ENCODE measurements around the gene ATAD3C. TPM values are rescaled to one million over a fixed set of nuclear protein-coding genes. Genes with fewer than 3 reads are reported as not detected.
"Not testable (repeated sequence)": the region's sequence is repeated elsewhere in the genome, so short reads cannot be mapped to it uniquely, and the experiment has no call there.

The ATAD3C gene
- total RNA-seq, 2 experiments from 2014 or later: 1.0 to 1.4 TPM

DNA sequence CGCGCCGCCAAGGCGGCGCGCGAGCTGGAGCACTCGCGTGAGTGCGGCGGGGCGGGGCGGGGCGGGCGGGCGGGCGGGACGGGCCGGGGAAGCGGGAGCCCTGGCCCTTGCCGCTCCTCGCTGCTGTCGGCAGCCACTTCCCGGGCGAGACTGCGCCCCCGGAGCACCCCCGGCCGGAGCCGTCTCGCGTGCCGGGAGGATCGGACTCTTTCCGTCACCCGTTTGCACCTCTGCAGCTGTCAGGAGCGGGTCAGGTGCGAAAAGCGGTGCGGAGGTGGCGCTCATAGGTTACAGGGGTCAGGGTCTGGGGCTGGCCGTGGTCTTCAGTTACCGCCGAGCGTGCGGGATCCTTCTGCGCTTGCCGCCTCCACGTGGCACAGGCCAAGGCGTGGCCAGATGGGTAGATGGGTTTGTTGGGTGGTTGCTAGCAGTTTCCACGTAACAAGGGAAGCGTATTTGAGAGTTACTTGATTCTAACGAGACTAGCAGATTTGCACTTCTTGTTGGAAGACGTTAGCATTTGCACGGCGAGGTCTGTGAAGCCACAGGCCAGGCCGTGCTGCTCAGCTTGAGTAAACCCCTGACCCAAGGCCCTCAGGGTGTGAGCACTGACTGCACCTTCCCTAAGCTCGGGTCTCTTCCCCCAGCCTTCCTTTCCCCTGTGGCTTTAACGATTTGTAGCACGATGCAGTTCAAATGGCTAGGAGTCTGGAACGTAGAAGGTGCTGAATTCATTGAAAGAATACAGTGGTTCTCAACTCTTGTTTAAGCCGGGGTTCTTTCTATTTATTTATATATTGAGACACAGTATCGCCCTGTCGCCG, 22.8 kb downstream of the ATAD3C start:
- Mint-ChIP-seq H3K4me3 (peak overlapping the region; percentile 76), H3K4me1 (ENCODE audit: low read depth) (peaks cover 27% of the 10 kb centered on the region), H3K27ac (peak overlapping the region; percentile 81)
- POLR2A ChIA-PET; H3K27me3 Mint-ChIP-seq (ENCODE audit: low read depth); H3K36me3 Mint-ChIP-seq (ENCODE audit: low read depth); H3K9me3 Mint-ChIP-seq (ENCODE audit: insufficient read depth); CTCF ChIA-PET: not testable (repeated sequence)
- ATAC-seq: peak; percentile 56
- peak; percentile 38 for DNase-seq

DNA sequence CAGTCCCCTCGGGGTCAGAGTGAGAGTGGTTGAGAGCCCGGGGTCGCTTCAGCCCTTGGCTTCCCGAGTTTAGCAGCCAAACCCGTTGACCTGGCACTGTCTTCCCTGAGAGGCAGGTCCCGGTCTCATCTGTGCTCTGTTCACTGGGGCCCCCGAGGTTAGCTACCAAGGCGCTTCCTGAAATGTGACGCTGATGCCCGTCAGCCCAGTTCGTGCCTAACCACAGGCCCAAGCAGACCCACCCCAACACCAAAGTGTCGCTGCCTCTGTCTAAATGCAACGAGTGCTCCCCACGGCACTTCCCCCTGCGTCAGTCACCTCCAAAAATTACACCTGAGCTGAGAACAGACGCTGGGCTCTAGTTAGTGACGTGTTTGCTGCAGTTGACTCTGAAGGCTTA, 26.5 kb downstream of the ATAD3C start:
- CTCF ChIA-PET; DNase-seq; ATAC-seq; H3K4me3 Mint-ChIP-seq; H3K27ac Mint-ChIP-seq; H3K27me3 Mint-ChIP-seq (ENCODE audit: low read depth); POLR2A ChIA-PET; H3K9me3 Mint-ChIP-seq (ENCODE audit: insufficient read depth): not testable (repeated sequence)
- Mint-ChIP-seq H3K4me1 (ENCODE audit: low read depth) (peaks cover 14% of the 10 kb centered on the region), H3K36me3 (ENCODE audit: low read depth) (peaks cover 28% of the 10 kb centered on the region)

DNA sequence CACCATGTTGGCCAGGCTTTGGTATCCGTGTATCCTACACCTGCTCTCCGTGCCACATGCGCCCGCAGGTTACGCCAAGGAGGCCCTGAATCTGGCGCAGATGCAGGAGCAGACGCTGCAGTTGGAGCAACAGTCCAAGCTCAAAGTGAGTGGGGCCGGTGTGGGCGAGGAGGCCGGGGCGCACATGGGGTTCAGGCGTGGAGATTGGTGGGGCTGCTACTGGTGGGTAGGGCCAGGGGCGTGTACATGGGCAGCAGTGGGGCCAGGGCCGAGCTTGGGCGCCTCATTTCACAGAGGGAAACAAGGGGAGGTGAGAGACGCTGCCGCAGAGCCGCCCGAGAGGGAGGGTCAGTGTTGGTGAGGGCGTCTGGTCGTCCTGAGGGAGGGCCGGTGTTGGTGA, 27.7 kb downstream of the ATAD3C start:
- no peaks in the 10 kb centered on the region for H3K9me3 Mint-ChIP-seq (ENCODE audit: insufficient read depth)
- H3K4me1 Mint-ChIP-seq (ENCODE audit: low read depth): peaks cover 13% of the 10 kb centered on the region
- CTCF ChIA-PET: no interaction called here
- H3K36me3 Mint-ChIP-seq (ENCODE audit: low read depth): peaks cover 32% of the 10 kb centered on the region
- DNase-seq (no peak), ATAC-seq (no peak)
- POLR2A ChIA-PET: no interaction called here
- no peak overlapping the region for H3K4me3 Mint-ChIP-seq
- no peak overlapping the region for H3K27ac Mint-ChIP-seq
- no peaks in the 10 kb centered on the region for H3K27me3 Mint-ChIP-seq (ENCODE audit: low read depth)

DNA sequence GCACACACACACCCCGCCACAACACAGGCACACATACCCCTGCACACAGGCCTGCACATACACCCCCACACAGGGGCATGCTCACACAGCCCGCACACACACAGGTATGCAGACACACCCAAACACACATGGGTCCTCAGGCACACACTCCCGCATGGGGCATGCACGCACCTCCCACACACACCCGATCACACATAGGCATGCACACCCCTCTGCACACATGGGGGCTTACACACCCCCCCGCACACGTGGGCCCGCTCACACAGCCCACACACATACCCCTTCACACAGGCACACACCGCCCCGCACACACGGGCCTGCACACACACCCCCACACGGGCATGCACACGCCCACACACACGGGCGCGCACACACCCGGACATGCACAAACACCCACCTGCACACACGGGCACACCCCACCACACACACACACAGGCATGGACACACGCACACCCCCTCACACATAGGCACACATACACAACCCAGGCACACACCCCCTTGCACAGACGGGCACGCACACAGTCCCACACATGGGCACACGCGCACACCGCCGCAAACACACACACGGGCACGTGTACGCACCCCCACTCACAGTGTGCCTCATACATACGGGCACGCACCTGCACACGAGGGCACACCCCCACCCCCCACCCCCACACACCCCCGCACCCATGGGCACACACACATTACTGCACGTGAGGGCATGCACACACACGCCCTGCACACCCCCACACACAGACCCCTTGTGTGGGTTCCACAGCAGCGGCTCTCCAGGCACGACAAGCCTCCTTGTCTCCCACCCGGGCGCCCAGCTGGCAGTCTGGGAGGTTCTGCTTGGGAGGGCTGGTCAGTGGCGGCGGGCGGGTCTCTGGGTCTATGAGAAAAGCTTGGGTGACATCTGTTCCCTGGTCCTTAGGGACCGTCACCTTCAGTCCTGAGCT, 30.3 kb downstream of the ATAD3C start:
- POLR2A ChIA-PET: no interaction called here
- ATAC-seq: no peak
- no peak overlapping the region for H3K27ac Mint-ChIP-seq

DNA sequence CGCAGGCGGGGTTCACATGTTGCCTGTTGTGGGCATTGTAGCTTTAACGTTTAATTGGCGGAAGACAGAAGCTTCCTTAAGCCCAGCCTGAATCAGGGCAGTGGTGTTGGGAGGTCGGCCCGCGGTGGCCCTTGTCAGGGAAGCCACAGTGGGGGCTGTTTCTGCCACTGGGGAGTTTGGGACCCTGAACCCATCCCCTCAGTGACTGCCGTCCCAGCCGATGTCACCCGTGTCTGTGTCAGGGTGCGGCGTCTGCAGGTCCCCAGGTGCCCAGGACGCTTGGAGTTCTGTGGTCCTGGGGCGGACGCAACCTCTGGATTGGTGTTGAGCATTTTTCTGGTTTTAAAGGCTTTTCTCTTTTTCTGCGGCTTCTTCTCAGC, 31.0 kb downstream of the ATAD3C start:
- H3K27me3 Mint-ChIP-seq (ENCODE audit: low read depth); ATAC-seq; DNase-seq; H3K27ac Mint-ChIP-seq; CTCF ChIA-PET; H3K4me1 Mint-ChIP-seq (ENCODE audit: low read depth); H3K9me3 Mint-ChIP-seq (ENCODE audit: insufficient read depth); H3K4me3 Mint-ChIP-seq; POLR2A ChIA-PET: not testable (repeated sequence)
- H3K36me3 Mint-ChIP-seq (ENCODE audit: low read depth): peaks cover 44% of the 10 kb centered on the region

More for the DNA sequence above, 30.3 kb downstream of the ATAD3C start:
- DNase-seq: no peak
- Mint-ChIP-seq H3K9me3 (ENCODE audit: insufficient read depth) (no peaks in the 10 kb centered on the region), H3K36me3 (ENCODE audit: low read depth) (peaks cover 44% of the 10 kb centered on the region), H3K4me1 (ENCODE audit: low read depth) (peaks cover 1% of the 10 kb centered on the region), H3K4me3 (no peak overlapping the region), H3K27me3 (ENCODE audit: low read depth) (no peaks in the 10 kb centered on the region)
- CTCF ChIA-PET: no interaction called here

DNA sequence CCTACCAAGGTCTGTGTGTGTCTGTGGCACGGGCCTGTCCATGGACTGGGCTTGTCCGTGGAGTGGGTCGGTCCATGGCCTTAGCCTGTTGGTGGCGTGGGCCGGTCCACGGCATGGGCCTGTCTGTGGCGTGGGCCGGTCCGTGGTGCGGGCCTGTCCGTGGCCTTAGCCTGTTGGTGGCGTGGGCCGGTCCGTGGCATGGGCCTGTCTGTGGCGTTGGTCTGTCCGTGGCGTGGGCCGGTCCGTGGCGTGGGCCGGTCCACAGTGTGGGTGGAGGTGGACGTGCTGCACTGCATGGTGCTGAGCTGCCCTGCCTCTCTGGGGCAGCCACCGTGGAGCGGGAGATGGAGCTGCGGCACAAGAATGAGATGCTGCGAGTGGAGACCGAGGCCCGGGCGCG, 32.3 kb downstream of the ATAD3C start:
- H3K27me3 Mint-ChIP-seq (ENCODE audit: low read depth); H3K27ac Mint-ChIP-seq; H3K9me3 Mint-ChIP-seq (ENCODE audit: insufficient read depth); ATAC-seq; CTCF ChIA-PET; H3K4me3 Mint-ChIP-seq; H3K4me1 Mint-ChIP-seq (ENCODE audit: low read depth); POLR2A ChIA-PET; DNase-seq: not testable (repeated sequence)
- peaks cover 41% of the 10 kb centered on the region for H3K36me3 Mint-ChIP-seq (ENCODE audit: low read depth)

DNA sequence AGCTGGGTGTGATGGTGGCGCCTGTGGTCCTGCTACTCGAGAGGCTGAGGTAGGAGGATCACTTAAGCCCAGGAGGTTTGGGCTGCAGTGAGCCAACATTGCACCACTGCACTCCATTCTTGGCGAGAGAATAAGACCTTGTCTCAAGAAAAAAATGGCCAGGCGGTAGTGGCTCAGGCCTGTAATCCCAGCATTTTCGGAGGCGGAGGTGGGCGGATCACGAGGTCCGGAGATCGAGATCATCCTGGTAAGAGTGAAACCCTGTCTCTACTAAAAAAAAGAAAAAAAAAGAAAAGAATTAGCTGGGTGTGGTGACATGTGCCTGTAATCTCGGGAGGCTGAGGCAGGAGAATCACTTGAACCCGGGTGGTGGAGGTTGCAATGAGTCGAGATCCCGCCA, 33.4 kb downstream of the ATAD3C start:
- ChIA-PET CTCF (interaction anchor here (1.0 kb wide), 1 partner anchor 42 kb away, joined by 4 read pairs; no protein-coding TSS in a partner anchor), POLR2A (no interaction called here)
- Mint-ChIP-seq H3K9me3 (ENCODE audit: insufficient read depth) (no peaks in the 10 kb centered on the region), H3K27me3 (ENCODE audit: low read depth) (no peaks in the 10 kb centered on the region), H3K4me1 (ENCODE audit: low read depth) (no peaks in the 10 kb centered on the region), H3K36me3 (ENCODE audit: low read depth) (peaks cover 40% of the 10 kb centered on the region), H3K27ac (no peak overlapping the region), H3K4me3 (no peak overlapping the region)
- ATAC-seq: no peak
- no peak for DNase-seq

DNA sequence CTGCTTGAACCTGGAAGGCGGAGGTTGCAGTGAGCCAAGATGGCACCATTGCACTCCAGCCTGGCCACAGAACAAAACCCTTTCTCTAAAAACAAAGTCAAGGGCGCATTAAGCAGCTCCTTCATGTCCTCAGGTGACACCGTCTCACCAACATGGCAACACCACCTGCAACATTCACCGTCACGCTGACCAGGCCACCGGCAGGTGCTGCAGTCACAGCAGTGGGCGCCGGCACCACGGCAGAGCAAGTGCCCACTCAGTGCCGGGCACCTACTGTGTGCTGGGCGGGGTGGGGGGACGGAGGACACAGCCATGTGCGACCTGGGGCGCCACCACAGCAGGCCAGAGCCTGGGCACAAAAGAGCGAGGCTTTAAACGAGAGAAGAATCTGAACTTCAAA, 34.2 kb downstream of the ATAD3C start:
- peaks cover 45% of the 10 kb centered on the region for H3K36me3 Mint-ChIP-seq (ENCODE audit: low read depth)
- no peak overlapping the region for H3K27ac Mint-ChIP-seq
- H3K4me1 Mint-ChIP-seq (ENCODE audit: low read depth): no peaks in the 10 kb centered on the region
- no peak overlapping the region for H3K4me3 Mint-ChIP-seq
- ChIA-PET POLR2A (no interaction called here), CTCF (interaction anchor here (1.0 kb wide), 1 partner anchor 43 kb away, joined by 4 read pairs; no protein-coding TSS in a partner anchor)
- ATAC-seq: no peak
- no peak for DNase-seq
- H3K27me3 Mint-ChIP-seq (ENCODE audit: low read depth): no peaks in the 10 kb centered on the region
- no peaks in the 10 kb centered on the region for H3K9me3 Mint-ChIP-seq (ENCODE audit: insufficient read depth)

DNA sequence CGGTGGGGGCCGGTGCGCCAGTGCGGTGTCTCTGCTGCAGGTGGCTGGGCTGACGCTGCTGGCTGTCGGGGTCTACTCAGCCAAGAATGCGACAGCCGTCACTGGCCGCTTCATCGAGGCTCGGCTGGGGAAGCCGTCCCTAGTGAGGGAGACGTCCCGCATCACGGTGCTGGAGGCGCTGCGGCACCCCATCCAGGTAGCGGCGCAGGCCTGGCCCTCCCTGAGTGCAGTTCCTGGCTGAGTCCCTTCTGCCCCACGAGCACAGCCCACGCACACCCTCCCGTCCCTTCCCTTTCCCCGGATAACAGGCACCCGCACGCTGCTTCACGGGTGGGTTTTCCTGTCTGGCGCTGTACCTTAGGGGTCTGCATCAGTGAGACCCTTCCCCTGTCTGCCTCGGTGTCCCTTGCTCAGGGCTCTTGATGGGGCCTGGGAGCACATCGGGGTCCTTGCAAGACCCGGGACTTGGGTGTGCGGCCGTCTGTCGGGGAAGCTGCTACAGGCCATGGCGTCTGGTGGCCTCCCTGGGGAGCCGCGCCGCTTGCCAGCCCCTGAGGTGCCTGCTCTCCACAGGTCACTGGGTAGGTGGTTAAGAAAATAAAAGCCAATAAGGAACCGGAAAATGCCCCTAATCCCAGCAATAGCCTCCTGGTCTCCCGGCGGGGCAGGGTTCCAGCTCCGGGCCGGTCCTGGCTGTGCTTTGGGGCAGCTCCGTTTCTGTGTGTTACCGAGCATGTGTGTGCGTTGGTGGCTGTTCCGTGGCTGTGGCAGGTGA, 35.7 kb downstream of the ATAD3C start:
- H3K4me3 Mint-ChIP-seq; DNase-seq; H3K4me1 Mint-ChIP-seq (ENCODE audit: low read depth); H3K27me3 Mint-ChIP-seq (ENCODE audit: low read depth); ATAC-seq; H3K27ac Mint-ChIP-seq; CTCF ChIA-PET; POLR2A ChIA-PET; H3K9me3 Mint-ChIP-seq (ENCODE audit: insufficient read depth): not testable (repeated sequence)
- peaks cover 48% of the 10 kb centered on the region for H3K36me3 Mint-ChIP-seq (ENCODE audit: low read depth)

DNA sequence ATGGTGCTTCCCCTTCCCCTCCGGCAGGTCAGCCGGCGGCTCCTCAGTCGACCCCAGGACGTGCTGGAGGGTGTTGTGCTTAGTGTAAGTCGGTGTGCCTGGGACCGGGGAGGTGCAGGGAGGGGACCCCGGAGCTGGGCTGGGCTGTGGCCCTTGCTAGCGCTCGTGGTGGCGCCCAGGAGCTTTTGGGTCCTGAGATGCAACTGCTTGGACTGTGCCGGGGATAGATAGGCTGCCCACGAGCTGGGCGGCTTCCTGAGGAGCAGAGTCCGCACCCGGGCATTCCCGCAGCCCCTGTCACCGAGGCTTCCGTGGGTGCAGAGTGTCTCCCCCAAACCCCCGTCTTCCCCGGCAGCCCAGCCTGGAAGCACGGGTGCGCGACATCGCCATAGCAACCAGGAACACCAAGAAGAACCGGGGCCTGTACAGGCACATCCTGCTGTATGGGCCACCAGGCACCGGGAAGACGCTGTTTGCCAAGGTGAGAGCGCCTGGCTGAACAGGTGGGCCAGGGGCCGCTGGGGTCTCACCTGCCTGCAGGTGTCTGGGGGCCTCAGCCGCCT, 36.3 kb downstream of the ATAD3C start:
- POLR2A ChIA-PET, H3K27ac Mint-ChIP-seq: not testable (repeated sequence)

DNA sequence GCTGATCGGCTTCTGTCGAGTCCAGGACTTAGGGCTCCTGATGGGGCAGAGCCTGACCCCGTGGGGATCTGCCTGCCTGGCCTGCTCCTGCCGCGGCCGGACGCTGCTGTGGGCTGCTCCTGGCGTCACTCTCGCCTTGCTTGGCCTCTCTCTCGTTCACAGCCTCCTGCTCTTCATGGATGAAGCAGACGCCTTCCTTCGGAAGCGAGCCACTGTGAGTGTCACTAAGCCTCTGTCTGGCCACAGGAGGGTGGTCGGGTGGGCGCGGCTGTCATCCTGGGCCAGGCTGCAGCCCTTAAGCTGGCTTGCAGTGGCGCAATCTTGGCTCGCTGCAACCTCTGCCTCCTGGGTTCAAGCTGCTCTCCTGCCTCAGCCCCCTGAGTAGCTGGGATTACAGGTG, 38.2 kb downstream of the ATAD3C start:
- POLR2A ChIA-PET: no interaction called here

More for the DNA sequence above, 36.3 kb downstream of the ATAD3C start:
- H3K27me3 Mint-ChIP-seq (ENCODE audit: low read depth); DNase-seq; ATAC-seq; H3K4me3 Mint-ChIP-seq; H3K4me1 Mint-ChIP-seq (ENCODE audit: low read depth); CTCF ChIA-PET; H3K9me3 Mint-ChIP-seq (ENCODE audit: insufficient read depth): not testable (repeated sequence)
- peaks cover 50% of the 10 kb centered on the region for H3K36me3 Mint-ChIP-seq (ENCODE audit: low read depth)

More for the DNA sequence above, 38.2 kb downstream of the ATAD3C start:
- peaks cover 58% of the 10 kb centered on the region for H3K36me3 Mint-ChIP-seq (ENCODE audit: low read depth)
- ATAC-seq: no peak
- no peak overlapping the region for H3K27ac Mint-ChIP-seq
- no peaks in the 10 kb centered on the region for H3K9me3 Mint-ChIP-seq (ENCODE audit: insufficient read depth)
- CTCF ChIA-PET: no interaction called here
- no peak overlapping the region for H3K4me3 Mint-ChIP-seq
- no peak for DNase-seq
- no peaks in the 10 kb centered on the region for H3K4me1 Mint-ChIP-seq (ENCODE audit: low read depth)
- no peaks in the 10 kb centered on the region for H3K27me3 Mint-ChIP-seq (ENCODE audit: low read depth)
